Endometrial microvascular endothelial cells (primary cell): ENCODE measurements around the gene ARG2. TPM values are rescaled to one million over a fixed set of nuclear protein-coding genes. Genes with fewer than 3 reads are reported as not detected.

Source experiments
- in situ Hi-C: cut with HindIII; loops from 2 replicates; pipeline ENCODE4 v1.10.0; 2017; ENCODE audit warnings: low sequenced_read_pairs, low pct_unique_long_range_greater_than_20kb; ENCODE audit errors: inconsistent ontology term
- total RNA-seq: library from RNA; depleted of rRNA; stranded (reverse); fragments of >200 nt; gene quantifications from one replicate; pipeline ENCODE4 v1.2.3, GENCODE V29; 2015; ENCODE audit errors: inconsistent ontology term

The ARG2 gene
- total RNA-seq, 1 donor from 2014 or later: 29.2 TPM

- in situ Hi-C loops: no loop called here
These were observed 48.8 kb downstream of the ARG2 start for GRCh38 chr14:67668559-67668958.

DNA sequence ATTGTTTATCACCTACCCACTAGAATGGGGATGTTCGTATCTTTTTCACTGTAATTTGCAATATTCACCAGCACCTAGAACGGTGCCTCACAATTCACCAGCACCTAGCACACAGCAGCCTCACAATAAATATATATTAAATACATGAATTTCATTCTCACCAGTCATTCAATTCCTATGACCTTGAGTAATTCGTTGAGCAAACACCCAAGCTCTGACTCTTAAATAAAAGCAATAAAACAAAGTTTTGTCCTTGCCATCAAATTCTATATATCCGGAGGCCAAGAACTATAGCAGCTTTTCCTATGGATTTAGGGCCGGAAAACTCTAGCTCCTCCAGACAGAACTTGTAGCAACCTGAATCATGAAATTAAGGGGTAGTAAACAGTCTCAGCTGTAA lies 53.7 kb downstream of the ARG2 start:
- in situ Hi-C loops: no loop called here

GRCh38 chr14:67674139-67674479 lies 54.4 kb downstream of the ARG2 start:
- in situ Hi-C loops: no loop called here

- in situ Hi-C loops: no loop called here
These were observed 54.9 kb downstream of the ARG2 start, which contains the start of gene VTI1B for GRCh38 chr14:67674480-67675218. Gene VTI1B (minus strand): TSS chr14:67674632. CDS start chr14:67674489, 143 bp downstream.

DNA sequence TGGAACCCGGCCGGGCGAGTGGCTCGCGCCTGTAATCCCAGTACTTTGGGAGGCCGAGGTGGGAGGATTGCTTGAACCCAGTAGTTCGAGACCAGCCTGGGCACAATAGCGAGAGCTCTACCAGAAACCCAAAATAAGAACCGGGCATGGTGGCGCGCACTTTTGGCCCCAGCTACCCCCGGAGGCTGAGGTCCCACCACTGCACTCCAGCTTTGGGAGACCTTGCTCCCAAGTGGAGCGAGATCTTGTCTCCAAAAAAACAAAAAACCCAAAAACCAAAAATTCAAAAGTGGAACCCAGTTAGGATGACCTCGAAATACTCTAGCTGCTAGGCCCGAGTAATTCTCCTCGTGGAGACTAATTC lies 55.5 kb downstream of the ARG2 start:
- in situ Hi-C loops: no loop called here

DNA sequence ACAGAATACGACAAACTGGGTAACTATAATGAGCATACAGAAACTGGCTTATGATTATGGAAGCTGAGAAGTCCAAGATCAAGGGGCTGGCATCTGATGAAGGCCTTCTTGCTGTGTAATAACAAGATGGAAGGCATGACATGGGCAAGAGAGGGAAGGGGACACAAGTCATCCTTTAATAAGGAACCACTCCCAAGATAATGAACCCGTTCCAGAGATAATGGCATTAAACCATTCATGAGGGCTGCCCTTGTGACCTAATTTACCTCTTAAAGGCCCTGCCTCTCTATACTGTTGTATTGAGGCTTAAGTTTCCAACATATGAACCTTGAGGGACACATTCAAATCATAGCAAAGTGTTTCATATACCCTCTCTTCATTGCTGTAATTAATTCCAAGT lies 59.3 kb downstream of the ARG2 start:
- in situ Hi-C loops: no loop called here

DNA sequence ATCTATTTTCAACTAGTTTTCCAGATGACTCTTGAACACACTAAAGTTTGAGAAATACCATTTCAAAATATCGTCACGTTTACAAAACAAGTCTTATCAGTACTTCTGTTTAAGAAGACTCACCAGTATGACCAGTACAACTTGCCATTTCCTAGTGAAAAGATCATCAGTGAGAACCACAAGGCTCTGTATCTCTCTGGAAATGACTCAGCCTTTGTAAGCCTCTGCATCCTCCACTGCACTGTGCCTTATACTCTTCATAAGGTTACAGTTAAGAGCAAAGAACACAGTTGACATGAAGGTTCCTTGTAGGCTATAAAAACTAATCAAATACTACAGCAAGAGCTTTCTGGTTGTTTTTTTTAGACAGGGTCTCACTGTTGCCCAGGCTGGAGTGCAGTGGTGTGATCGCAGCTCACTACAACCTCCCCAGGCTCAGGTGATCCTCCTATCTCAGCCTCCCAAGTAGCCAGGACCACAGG lies 60.4 kb downstream of the ARG2 start:
- in situ Hi-C loops: no loop called here

DNA sequence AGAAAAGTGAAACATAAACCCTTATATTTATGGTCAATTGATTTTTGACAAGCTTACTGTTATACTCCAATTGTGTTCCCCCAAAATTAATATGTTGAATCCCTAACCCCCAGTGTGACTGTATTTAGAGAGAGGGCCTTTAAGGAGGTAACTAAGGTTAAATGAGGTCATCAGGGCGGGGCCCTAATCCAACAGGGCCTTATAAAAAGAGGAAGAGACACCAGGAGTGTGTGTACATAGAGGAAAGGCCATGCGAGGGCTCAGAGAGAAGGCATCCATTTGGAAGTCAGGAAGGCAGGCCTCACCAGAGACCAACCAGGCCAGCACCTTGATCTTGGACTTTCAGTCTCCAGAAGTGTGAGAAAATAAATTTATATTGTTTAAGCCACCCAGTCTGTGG lies 61.2 kb downstream of the ARG2 start:
- in situ Hi-C loops: no loop called here

DNA sequence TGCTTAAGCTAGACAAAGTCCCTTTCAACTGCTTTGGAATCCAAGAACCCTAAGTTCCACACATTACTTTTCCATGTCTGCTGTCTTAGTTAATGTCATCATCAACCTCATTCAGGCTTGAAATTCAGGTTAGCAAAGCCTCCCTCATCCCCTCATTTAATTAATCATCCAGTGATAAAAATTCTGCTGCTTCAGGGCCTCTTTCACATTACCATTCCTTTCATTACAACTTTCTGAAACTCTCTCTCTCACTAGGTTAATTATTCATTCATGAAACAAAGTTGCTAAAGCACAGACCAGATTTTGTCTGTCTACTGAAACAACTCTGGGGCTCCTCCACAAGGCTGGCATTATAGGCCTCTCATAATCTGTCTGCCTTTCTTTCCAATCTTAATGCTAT lies 64.1 kb downstream of the ARG2 start:
- in situ Hi-C loops: no loop called here

GRCh38 chr14:67690011-67690410 lies 70.3 kb downstream of the ARG2 start:
- in situ Hi-C loops: loop anchor here (10.0 kb wide), 1 partner anchor 105 kb away; no protein-coding TSS in a partner anchor

DNA sequence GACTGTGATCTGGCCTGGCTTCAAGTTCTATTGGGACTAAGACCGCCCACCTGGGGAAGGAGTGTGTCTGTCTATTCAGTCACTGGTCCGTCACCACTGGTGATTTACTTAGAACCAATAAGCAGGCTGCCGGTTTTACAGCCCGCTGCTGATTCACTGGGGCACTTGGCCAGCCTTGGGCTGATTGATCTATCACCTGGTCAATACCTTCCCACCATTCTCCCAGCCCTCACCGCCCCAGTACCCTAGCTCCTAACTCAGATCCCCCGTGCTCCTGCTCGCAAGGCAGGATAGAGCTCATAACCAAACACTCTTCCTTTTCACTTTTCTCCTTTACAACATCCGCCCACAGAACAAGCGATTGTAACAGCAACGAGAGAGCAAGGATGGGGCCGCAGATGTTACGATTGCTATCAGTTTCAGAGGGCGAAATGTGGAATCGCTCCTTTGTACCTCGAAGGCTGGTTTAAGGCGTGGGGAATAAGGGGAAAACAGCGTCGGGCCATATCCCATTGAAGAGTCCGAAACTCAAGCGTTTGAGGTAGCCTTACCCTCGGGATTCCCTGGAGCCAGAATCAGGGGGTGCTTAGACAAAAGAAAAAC lies 75.2 kb downstream of the ARG2 start:
- in situ Hi-C loops: loop anchor here (10.0 kb wide), 1 partner anchor 110 kb away; no protein-coding TSS in a partner anchor

DNA sequence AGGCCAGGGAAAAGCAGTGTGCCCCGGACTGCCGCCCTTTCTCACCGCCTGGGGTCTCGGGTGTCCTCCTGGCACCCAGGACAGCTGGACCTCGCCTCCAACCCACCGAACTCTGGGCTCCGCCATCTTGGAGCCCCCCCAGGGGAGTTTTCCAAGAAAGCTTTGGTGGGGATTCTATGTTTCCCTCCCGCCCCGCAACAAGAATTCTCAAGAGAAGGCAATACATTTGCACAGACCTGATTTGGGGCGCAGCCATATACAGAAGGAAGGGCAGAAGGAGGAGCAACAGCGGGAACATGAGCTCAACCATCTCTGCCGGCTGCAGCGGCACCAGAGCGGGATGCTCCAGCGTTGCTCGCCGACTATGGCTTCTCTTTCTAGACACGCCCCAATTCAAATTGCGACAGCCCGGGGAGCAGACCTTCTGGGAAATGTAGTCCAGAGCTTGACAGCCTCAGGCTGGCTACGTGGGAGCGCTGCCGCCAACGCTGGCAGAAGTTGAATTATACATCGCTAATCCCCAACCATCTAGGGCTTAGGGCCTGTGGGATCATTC lies 75.8 kb downstream of the ARG2 start, which contains the start of gene RDH11:
TSS of gene RDH11 (minus strand) at position 371 of the 556 bp plus-strand sequence. CDS start at position 310, 61 bp downstream.
- in situ Hi-C loops: loop anchor here (10.0 kb wide), 1 partner anchor 111 kb away; no protein-coding TSS in a partner anchor

- in situ Hi-C loops: loop anchor here (10.0 kb wide), 1 partner anchor 112 kb away; no protein-coding TSS in a partner anchor
These were observed 77.3 kb downstream of the ARG2 start for GRCh38 chr14:67697006-67697405.

DNA sequence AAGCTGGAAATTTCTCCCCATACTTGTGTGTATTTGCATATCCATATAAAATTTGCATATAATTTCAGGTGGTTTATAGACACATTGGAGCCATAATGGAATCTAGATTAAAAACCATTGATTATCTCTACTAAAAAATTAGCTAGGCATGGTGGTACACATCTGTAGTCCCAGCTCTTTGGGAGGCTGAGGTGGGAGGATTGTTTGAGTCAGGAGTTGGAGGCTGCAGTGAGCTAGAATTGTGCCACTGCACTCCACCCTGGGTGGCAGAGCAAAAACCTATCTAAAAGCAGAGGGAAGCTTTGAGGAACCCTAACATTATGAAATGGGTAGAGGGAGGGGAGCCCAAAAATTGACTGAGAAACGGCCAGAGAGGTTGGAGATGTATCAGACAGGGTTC lies 78.5 kb downstream of the ARG2 start:
- in situ Hi-C loops: loop anchor here (10.0 kb wide), 1 partner anchor 113 kb away; no protein-coding TSS in a partner anchor

Other genes with a start within 250 kb of the ARG2 start
- gene PLEK2, start 207.8 kb upstream of the ARG2 start, total RNA-seq: 51.5 TPM
- gene TMEM229B, start 131.2 kb upstream of the ARG2 start, total RNA-seq: 4.5 TPM
- 3.6 TPM for gene PLEKHH1, start 86.6 kb upstream of the ARG2 start, total RNA-seq
- 22.8 TPM for gene PIGH, start 19.7 kb upstream of the ARG2 start, total RNA-seq
- gene VTI1B, start 54.7 kb downstream of the ARG2 start, total RNA-seq: 39.6 TPM
- gene RDH11, start 75.8 kb downstream of the ARG2 start, total RNA-seq: 92.6 TPM
- gene RDH12, start 82.0 kb downstream of the ARG2 start, total RNA-seq: not detected
- 20.9 TPM for gene ZFYVE26, start 196.7 kb downstream of the ARG2 start, total RNA-seq
- gene RAD51B, start 199.9 kb downstream of the ARG2 start, total RNA-seq: 16.4 TPM